GM20431 (cell line): ENCODE results near the gene PACC1.
"Not testable (repeated sequence)": the region's sequence is repeated elsewhere in the genome, so short reads cannot be mapped to it uniquely, and the experiment has no call there.

ENCODE experiments used
- in situ Hi-C: fragments of 300-500 bp; cut with MseI, MboI; formaldehyde crosslinking; loops from one replicate; pipeline ENCODE4 v1.15.0; 2020; ENCODE audit warnings: low sequenced_read_pairs; ENCODE audit not compliant: unreplicated experiment

The PACC1 gene

GRCh38 chr1:212353181-212353580, 61.5 kb downstream of the PACC1 start:
- in situ Hi-C loops = loop anchor here (25.0 kb wide), 1 partner anchor 291 kb away; no protein-coding TSS in a partner anchor

DNA sequence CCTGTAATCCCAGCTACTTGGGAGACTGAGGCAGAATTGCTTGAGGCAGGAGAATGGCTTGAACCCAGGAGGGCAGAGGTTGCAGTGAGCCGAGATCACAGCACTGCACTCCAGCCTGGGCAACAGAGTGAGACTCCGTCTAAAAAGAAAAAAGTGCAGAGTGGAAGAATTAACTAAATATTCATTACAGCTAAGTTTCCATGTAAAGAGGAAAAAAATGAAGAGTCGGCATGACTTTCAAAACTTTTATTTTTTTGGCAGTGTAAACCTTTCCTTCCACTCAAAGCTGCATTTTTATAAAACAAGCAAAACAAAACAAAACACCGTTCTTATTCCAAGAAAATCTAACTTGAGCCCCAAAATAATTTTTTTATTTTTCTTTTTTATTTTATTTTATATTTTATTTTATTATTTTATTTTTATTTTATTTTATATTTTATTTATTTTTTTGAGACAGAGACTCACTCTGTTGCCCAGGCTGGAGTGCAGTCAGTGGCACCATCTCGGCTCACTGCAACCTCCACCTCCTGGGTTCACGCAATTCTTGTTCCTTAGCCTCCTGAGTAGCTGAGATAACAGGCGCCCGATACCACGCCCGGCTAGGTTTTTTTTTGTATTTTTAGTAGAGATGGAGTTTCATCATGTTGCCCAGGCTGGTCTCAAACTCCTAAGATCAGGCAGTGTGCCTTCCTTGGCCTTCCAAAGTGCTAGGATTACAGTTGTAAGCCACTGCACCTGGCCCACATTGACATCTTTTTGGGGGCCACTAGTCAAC, 62.9 kb downstream of the PACC1 start:
- in situ Hi-C loops = loop anchor here (25.0 kb wide), 1 partner anchor 289 kb away; no protein-coding TSS in a partner anchor

DNA sequence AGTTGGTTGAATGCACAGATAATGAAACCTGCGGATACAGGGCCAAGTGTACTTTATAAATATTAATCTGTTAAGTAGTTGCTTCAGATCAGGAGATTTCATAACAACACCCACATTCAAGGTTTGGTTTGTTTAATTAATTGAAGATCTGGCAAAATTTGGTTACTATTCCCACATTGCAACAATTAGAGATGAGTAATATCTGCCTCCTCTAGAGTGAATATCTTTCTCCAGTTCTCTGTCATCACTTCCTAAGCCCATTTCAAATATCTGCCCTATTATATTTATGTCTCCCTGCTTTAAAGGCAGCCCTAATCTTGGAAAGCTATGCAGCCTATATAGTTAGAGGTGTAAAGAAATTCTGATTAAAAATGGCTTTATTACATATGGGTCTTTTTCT, 68.1 kb downstream of the PACC1 start:
- in situ Hi-C loops = no loop called here

GRCh38 chr1:212344905-212345304, 69.8 kb downstream of the PACC1 start:
- in situ Hi-C loops = no loop called here

DNA sequence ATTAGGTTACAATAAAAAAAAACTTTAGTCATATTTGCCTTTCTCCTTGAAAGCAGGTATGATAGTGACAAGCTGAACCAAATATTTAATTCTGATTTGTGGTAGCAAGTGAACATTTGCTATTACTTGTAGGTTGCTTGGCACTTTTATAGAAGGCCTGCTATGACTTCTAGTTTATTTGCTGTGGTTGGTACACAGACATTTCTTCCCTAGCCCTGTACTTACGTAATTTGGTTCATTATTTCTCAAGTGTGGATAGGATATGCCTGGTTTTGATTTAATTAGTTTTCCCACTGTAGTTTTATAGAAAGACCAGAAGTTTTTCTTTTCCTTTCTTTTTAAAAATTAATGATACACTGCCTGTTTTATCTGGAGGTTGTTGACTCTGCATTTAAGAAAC, 73.6 kb downstream of the PACC1 start:
- in situ Hi-C loops = no loop called here

- in situ Hi-C loops = no loop called here
Measured at GRCh38 chr1:212329105-212329504, 85.6 kb downstream of the PACC1 start.

DNA sequence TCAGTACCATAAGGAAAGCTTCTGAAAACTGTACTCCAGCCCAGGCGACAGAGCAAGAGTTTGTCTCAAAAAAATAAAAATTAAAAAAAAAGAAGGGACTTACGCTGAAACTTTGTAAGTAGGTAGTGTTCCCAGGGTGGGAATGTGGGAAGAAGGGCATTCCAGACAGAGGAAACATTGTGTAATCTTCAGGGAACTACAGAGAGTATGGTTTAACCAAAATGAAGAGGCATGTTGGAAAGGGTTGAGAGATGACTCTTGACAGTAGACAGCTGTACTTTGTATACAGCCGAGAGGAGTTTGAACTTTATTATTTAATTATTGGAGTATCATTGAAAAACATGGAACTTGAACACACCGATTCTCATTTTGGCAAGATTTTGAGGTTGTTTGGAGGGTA, 86.4 kb downstream of the PACC1 start:
- in situ Hi-C loops = no loop called here

GRCh38 chr1:212326541-212326940, 88.1 kb downstream of the PACC1 start:
- in situ Hi-C loops = no loop called here

DNA sequence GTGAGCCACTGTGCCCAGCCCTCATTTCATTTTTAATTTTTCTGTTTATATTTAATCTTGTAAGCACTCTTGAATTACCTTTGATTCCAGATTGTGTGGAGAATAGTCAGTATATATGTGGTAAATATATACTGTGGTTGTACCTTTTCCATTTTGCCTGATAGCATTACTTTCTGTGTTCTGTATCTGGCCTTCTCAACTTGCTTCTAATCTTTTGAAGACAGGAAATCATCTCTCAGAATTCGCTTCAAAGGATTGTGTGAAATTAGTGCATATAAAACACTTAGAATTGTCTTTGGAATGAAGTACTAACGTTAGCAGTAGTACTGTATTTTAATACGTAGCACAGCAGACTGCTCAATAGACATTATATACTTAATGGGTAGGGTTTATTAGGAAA, 91.6 kb downstream of the PACC1 start:
- in situ Hi-C loops = no loop called here

- in situ Hi-C loops = not testable (repeated sequence)
Measured at GRCh38 chr1:212321031-212321430, 93.7 kb downstream of the PACC1 start.

DNA sequence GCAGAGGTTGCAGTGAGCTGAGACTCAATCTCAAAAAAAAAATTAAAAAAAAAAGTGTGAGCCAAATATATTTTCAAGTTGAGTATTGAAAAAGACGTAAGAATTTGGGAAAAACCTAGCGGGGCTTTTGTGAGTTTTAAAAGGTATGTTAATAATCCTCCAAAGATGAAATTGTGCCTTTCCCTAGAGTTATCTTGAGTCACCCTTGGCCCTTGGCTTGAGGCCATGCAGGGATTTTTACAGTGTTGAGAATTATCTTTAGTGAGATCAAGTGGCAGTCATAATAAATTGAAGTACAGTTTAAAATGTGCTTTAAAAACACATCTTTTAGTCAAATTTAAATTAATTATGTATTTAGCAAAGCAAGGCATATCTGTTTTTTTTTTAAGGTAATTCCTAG, 96.8 kb downstream of the PACC1 start:
- in situ Hi-C loops = no loop called here

- in situ Hi-C loops = no loop called here
Measured at GRCh38 chr1:212315907-212316306, 98.8 kb downstream of the PACC1 start.

DNA sequence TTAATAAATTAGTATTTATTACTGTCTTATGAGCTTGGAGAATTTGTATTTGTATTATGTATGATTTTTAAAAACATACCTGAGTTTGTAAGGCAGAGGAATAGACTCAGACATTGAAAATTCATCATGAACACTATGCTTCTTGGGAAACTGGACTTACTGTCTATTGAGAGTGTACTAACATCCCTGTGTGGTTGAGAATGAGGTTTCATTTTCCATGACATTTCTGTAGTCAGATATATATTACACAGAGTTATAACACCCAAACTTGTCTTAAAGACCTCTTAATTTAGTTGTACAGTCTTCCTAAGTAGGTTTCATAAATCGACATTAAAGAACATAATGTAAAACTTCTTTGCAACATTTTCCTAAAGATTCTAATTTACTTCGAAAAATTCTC, 99.5 kb downstream of the PACC1 start:
- in situ Hi-C loops = no loop called here
